Measurements from ENCODE around the gene CENPN. TPM values are rescaled to one million over a fixed set of nuclear protein-coding genes. Genes with fewer than 3 reads are reported as not detected.

Gene CENPN
- total RNA-seq, 4 donors from 2014 or later, result 0.47 to 88.3 (median 3.5) TPM

DNA sequence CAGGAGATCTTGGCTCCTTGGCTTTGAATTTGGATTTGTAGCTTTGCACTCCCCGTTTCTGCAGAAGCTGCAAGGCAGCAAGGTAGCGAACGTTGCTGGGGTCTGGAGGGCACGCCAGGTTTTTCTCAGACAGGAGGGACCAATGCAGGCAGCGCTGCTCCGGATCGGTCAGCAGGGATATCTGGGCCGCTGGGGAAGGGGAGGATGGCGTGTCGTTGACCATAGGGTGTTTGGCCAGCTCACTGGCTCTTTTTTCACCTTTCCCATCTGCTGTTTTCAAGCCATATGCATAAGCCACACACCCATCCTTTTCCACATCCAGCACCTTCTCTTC is 54.3 kb downstream of the CENPN start:
- Histone ChIP-seq H3K27me3 (no peaks in the 10 kb centered on the region), H3K9me3 (no peaks in the 10 kb centered on the region), H3K27ac (no peak overlapping the region), H3K4me3 (no peak overlapping the region), H3K4me1 (no peaks in the 10 kb centered on the region), H3K36me3 (no peaks in the 10 kb centered on the region)
- TF ChIP-seq CTCF (IDR thresholded peaks at IDR 0.05) (no peak), POLR2A (IDR thresholded peaks at IDR 0.05) (no peak)
- DNase-seq, result no peak

DNA sequence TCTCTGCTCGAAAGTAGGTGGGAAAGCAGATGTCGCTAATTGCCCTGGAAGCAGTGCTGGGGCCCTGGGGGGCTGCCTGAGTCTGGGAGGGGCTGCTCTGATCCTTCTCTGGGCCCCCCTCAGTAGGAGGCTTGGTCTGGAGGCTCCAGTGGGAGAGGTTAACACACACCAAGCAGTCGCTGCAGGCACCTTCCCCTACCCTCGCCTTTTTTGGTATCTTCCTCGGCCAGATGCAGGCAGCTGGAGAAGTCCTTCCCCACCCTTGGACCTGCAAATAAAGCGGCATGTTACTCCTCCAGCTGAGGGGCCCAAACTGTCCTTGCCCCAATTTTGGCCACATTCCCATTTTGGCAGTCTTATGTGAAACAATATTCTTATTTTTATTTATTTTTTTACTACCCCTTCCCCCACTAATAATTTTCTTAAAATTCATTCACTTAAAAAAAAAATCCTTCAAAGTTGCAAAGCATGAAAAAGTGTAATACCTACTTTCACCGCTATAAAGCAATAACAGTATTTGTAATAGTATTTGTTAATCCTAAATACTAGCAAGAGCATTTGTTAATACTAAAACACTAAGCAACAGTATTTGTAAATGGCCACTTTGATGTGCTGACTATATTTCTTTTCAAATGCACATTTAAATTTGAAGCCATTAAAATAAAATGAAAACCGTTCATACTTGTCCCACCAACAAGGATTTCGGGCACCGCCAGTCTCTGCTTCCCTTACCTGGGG is 55.0 kb downstream of the CENPN start:
- no peaks in the 10 kb centered on the region for H3K27me3 ChIP-seq
- TF ChIP-seq CTCF (IDR thresholded peaks at IDR 0.05) (no peak), POLR2A (IDR thresholded peaks at IDR 0.05) (no peak)
- no peaks in the 10 kb centered on the region for H3K4me1 ChIP-seq
- H3K4me3 ChIP-seq, result no peak overlapping the region
- no peaks in the 10 kb centered on the region for H3K9me3 ChIP-seq
- DNase-seq, result no peak
- no peaks in the 10 kb centered on the region for H3K36me3 ChIP-seq
- no peak overlapping the region for H3K27ac ChIP-seq

- TF ChIP-seq POLR2A (IDR thresholded peaks at IDR 0.05) (no peak), CTCF (IDR thresholded peaks at IDR 0.05) (no peak)
- no peak overlapping the region for H3K4me3 ChIP-seq
- H3K27me3 ChIP-seq, result no peaks in the 10 kb centered on the region
- no peaks in the 10 kb centered on the region for H3K4me1 ChIP-seq
- no peak overlapping the region for H3K27ac ChIP-seq
- no peak for DNase-seq
- H3K9me3 ChIP-seq, result no peaks in the 10 kb centered on the region
- H3K36me3 ChIP-seq, result no peaks in the 10 kb centered on the region
Measured at GRCh38 chr16:81066681-81067080, 59.7 kb downstream of the CENPN start.

DNA sequence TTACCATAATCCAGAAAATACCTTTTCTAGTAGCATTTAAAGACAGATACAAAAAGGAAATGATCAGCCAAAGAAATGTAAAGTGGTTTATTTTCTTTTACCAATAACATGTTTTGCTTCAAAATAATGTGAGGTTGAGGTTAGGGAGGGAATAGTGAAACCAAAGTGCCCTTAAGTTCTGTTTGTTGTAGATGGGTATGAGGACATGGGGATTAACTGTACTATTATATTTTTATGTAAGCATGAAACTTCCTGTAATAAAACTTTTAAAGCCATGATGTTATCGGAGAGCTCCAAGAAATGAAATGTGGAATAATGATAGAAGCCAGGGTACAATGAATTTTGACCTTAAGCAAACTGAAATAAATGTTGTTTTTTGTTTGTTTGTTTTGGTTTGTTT is 60.2 kb downstream of the CENPN start:
- no peak for DNase-seq
- TF ChIP-seq POLR2A (IDR thresholded peaks at IDR 0.05) (no peak), CTCF (IDR thresholded peaks at IDR 0.05) (no peak)
- H3K4me3 ChIP-seq, result no peak overlapping the region
- H3K36me3 ChIP-seq, result no peaks in the 10 kb centered on the region
- no peaks in the 10 kb centered on the region for H3K4me1 ChIP-seq
- H3K27ac ChIP-seq, result no peak overlapping the region
- no peaks in the 10 kb centered on the region for H3K9me3 ChIP-seq
- H3K27me3 ChIP-seq, result no peaks in the 10 kb centered on the region

GRCh38 chr16:81069063-81069462 is 62.0 kb downstream of the CENPN start:
- no peaks in the 10 kb centered on the region for H3K36me3 ChIP-seq
- no peak for DNase-seq
- no peak overlapping the region for H3K27ac ChIP-seq
- H3K27me3 ChIP-seq, result no peaks in the 10 kb centered on the region
- H3K4me3 ChIP-seq, result no peak overlapping the region
- no peak for TF ChIP-seq POLR2A (IDR thresholded peaks at IDR 0.05)
- no peak for TF ChIP-seq CTCF (IDR thresholded peaks at IDR 0.05)
- no peaks in the 10 kb centered on the region for H3K9me3 ChIP-seq
- H3K4me1 ChIP-seq, result no peaks in the 10 kb centered on the region

DNA sequence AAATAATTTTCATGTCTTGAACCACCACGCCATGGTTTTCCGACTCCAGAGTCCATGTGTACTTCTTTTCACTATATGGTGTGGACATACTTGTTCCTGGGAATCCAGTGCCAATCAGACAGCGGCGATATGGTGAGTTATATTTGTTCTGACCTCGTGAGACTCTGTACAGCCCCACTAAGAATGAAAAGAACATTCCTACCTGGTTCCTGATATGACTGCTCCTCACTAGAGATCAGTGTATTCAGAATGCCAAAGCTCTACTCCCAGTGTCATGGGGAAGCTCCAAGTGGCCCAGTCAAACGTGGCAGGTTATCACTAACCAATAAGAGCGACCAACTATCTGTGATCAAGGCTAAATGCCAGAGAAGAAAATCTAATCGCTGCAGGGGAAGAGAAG is 64.0 kb downstream of the CENPN start:
- H3K36me3 ChIP-seq, result no peaks in the 10 kb centered on the region
- no peaks in the 10 kb centered on the region for H3K27me3 ChIP-seq
- H3K4me3 ChIP-seq, result no peak overlapping the region
- no peaks in the 10 kb centered on the region for H3K9me3 ChIP-seq
- no peak overlapping the region for H3K27ac ChIP-seq
- H3K4me1 ChIP-seq, result no peaks in the 10 kb centered on the region
- TF ChIP-seq CTCF (IDR thresholded peaks at IDR 0.05) (no peak), POLR2A (IDR thresholded peaks at IDR 0.05) (no peak)
- DNase-seq, result no peak
